OCI-LY1 (cell line): ENCODE data around the gene NELFA.

ENCODE experiments used
- H2AFZ ChIP-seq: fragments of 200-600 bp; sonication (generic), shearing (Covaris generic); 2 replicates; pipeline ENCODE4 v1.6.0; 2014; ENCODE audit warnings: antibody characterized with exemption, mild to moderate bottlenecking, low read length
- H3F3A ChIP-seq: fragments of 200-600 bp; sonication (generic), shearing (Covaris generic); 2 replicates; pipeline ENCODE4 v1.6.0; 2014; ENCODE audit warnings: mild to moderate bottlenecking, antibody characterized with exemption, low read length, moderate library complexity; ENCODE audit not compliant: insufficient read depth
- H3K27ac ChIP-seq: fragments of 200-600 bp; sonication (generic); 2 replicates; pipeline ENCODE4 v1.5.1; 2014; ENCODE audit warnings: low read length, mixed run types, mild to moderate bottlenecking, low read depth; ENCODE audit not compliant: poor library complexity, severe bottlenecking
- H3K27me3 ChIP-seq: fragments of 200-600 bp; sonication (generic); 2 replicates; pipeline ENCODE4 v1.6.0; 2014; ENCODE audit warnings: antibody characterized with exemption, mild to moderate bottlenecking, low read length, moderate library complexity; ENCODE audit not compliant: insufficient read depth
- H3K36me3 ChIP-seq: fragments of 200-600 bp; sonication (generic); 2 replicates; pipeline ENCODE4 v1.6.1; 2014; ENCODE audit warnings: mild to moderate bottlenecking, antibody characterized with exemption, low read length, moderate library complexity, mixed read lengths; ENCODE audit not compliant: insufficient read depth
- H3K4me1 ChIP-seq: fragments of 200-600 bp; sonication (generic); 2 replicates; pipeline ENCODE4 v1.5.1; 2014; ENCODE audit warnings: mild to moderate bottlenecking, low read length, moderate library complexity; ENCODE audit not compliant: insufficient read depth, severe bottlenecking
- H3K4me2 ChIP-seq: fragments of 200-600 bp; sonication (generic), shearing (Covaris generic); 2 replicates; pipeline ENCODE4 v1.6.1; 2014; ENCODE audit warnings: low read length
- H3K4me3 ChIP-seq: fragments of 200-600 bp; sonication (generic); 2 replicates; pipeline ENCODE4 v1.5.1; 2014; ENCODE audit warnings: low read length, low read depth, mild to moderate bottlenecking, mixed read lengths; ENCODE audit not compliant: poor library complexity, severe bottlenecking
- H3K79me2 ChIP-seq: fragments of 200-600 bp; shearing (Covaris generic); 2 replicates; pipeline ENCODE4 v1.6.1; 2016; ENCODE audit warnings: mixed run types, low read length, mixed read lengths; ENCODE audit not compliant: insufficient read depth
- H3K9ac ChIP-seq: fragments of 200-600 bp; sonication (generic), shearing (Covaris generic); 2 replicates; pipeline ENCODE4 v1.6.1; 2014; ENCODE audit warnings: mild to moderate bottlenecking, low read length, mixed read lengths
- H3K9me2 ChIP-seq: fragments of 200-600 bp; sonication (generic), shearing (Covaris generic); 2 replicates; pipeline ENCODE4 v1.6.1; 2014; ENCODE audit warnings: low read depth, mild to moderate bottlenecking, low read length, mixed read lengths
- H3K9me3 ChIP-seq: fragments of 200-600 bp; shearing (Covaris generic); 2 replicates; pipeline ENCODE4 v1.6.1; 2014; ENCODE audit warnings: low read length, mixed read lengths
- H4K20me1 ChIP-seq: fragments of 200-600 bp; sonication (generic), shearing (Covaris generic); 2 replicates; pipeline ENCODE4 v1.6.0; 2016; ENCODE audit warnings: mild to moderate bottlenecking, low read length; ENCODE audit not compliant: insufficient read depth
- EZH2 ChIP-seq: fragments of 200-600 bp; sonication (generic), shearing (Covaris generic); IDR thresholded peaks from 2 replicates; pipeline ENCODE4 v1.8.0; 2017; ENCODE audit warnings: borderline replicate concordance, mixed run types, mild to moderate bottlenecking, antibody characterized with exemption, low read length, moderate library complexity, mixed read lengths
- TF ChIP-seq, protein P1 (sequence below): fragments of 200-600 bp; sonication (generic), shearing (Covaris generic); IDR thresholded peaks from 2 replicates; pipeline ENCODE4 v1.5.1; 2017; ENCODE audit warnings: mild to moderate bottlenecking, antibody characterized with exemption, low read length, moderate library complexity, mixed read lengths

The NELFA gene

DNA sequence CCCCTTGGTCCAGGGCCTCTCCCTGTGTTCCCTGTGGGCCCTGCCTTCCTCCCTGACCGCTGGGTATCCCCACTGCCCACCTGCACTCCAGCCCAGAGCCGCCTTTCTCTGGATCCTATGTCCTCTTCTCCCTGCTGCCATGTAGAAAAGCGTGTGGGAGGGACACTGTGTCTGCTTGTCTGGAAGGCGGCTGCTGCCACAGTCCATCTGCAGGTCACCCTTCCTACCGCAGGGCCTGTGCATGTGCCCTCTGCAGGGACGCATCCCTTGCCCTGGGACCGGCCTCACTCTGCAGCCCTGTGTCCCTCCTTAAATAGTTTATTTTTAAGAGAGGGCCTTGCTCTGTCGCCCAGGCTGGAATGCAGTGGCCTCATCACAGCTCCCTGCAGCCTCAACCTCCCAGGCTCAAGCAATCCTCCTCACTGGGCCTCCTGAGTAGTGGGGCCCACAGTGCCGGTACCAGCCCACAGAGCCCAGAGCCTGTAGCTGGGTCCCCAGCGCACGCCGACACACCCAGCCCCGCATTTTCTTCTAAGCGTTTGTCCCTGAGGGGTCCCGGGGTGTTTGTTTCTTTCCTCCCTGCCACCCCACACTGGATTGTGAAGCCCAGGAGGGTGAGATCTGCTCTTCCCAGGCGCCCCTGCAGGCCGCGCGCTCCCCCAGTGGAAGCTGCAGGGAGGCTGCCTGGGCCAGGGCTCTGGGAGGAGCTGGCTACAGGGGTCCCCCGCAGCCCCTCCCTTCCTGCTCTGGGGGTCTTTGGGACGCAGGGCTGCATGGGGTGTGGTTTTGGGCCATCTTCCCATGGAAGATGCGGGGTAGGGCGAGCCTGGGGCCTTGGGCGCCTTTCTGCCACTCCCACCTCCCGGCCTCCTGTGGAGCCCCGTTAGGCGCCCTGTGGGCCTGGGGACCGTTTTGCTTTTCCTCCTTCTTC lies 37.5 kb upstream of the NELFA start:
- no peaks in the 10 kb centered on the region for H3K9me2 ChIP-seq
- H4K20me1 ChIP-seq, result no peaks in the 10 kb centered on the region
- H3K4me2 ChIP-seq, result no peak overlapping the region
- no peaks in the 10 kb centered on the region for H3F3A ChIP-seq
- no peaks in the 10 kb centered on the region for H3K9me3 ChIP-seq
- no peak overlapping the region for H3K4me3 ChIP-seq
- H2AFZ ChIP-seq, result no peak overlapping the region
- no peak overlapping the region for H3K9ac ChIP-seq
- H3K36me3 ChIP-seq, result no peaks in the 10 kb centered on the region
- H3K4me1 ChIP-seq, result no peaks in the 10 kb centered on the region
- H3K27me3 ChIP-seq, result no peaks in the 10 kb centered on the region
- H3K27ac ChIP-seq, result no peak overlapping the region
- TF ChIP-seq, protein P1, sequence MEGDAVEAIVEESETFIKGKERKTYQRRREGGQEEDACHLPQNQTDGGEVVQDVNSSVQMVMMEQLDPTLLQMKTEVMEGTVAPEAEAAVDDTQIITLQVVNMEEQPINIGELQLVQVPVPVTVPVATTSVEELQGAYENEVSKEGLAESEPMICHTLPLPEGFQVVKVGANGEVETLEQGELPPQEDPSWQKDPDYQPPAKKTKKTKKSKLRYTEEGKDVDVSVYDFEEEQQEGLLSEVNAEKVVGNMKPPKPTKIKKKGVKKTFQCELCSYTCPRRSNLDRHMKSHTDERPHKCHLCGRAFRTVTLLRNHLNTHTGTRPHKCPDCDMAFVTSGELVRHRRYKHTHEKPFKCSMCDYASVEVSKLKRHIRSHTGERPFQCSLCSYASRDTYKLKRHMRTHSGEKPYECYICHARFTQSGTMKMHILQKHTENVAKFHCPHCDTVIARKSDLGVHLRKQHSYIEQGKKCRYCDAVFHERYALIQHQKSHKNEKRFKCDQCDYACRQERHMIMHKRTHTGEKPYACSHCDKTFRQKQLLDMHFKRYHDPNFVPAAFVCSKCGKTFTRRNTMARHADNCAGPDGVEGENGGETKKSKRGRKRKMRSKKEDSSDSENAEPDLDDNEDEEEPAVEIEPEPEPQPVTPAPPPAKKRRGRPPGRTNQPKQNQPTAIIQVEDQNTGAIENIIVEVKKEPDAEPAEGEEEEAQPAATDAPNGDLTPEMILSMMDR, result no peak
- TF ChIP-seq EZH2, result no peak
- H3K79me2 ChIP-seq, result no peaks in the 10 kb centered on the region

GRCh38 chr4:2045518-2045951 lies 36.8 kb upstream of the NELFA start:
- Histone ChIP-seq H3K79me2 (no peaks in the 10 kb centered on the region), H3K27ac (no peak overlapping the region), H3K9ac (no peak overlapping the region), H3K9me3 (no peaks in the 10 kb centered on the region), H3K4me2 (no peak overlapping the region), H3K4me1 (no peaks in the 10 kb centered on the region), H3K9me2 (no peaks in the 10 kb centered on the region), H3K27me3 (no peaks in the 10 kb centered on the region), H4K20me1 (no peaks in the 10 kb centered on the region), H2AFZ (no peak overlapping the region), H3F3A (no peaks in the 10 kb centered on the region), H3K4me3 (no peak overlapping the region), H3K36me3 (no peaks in the 10 kb centered on the region)
- TF ChIP-seq EZH2, result no peak
- TF ChIP-seq, protein P1, result no peak

- H2AFZ ChIP-seq, result no peak overlapping the region
- H3K27me3 ChIP-seq, result no peaks in the 10 kb centered on the region
- no peaks in the 10 kb centered on the region for H3F3A ChIP-seq
- no peaks in the 10 kb centered on the region for H3K9me3 ChIP-seq
- H3K79me2 ChIP-seq, result no peaks in the 10 kb centered on the region
- H4K20me1 ChIP-seq, result no peaks in the 10 kb centered on the region
- H3K4me3 ChIP-seq, result no peak overlapping the region
- no peaks in the 10 kb centered on the region for H3K4me1 ChIP-seq
- TF ChIP-seq EZH2, result no peak
- TF ChIP-seq, protein P1, result no peak
- no peak overlapping the region for H3K9ac ChIP-seq
- no peak overlapping the region for H3K4me2 ChIP-seq
- no peak overlapping the region for H3K27ac ChIP-seq
- no peaks in the 10 kb centered on the region for H3K9me2 ChIP-seq
- no peaks in the 10 kb centered on the region for H3K36me3 ChIP-seq
Measured at GRCh38 chr4:2044542-2045517, 36.1 kb upstream of the NELFA start.
